Activated naive CD4-positive, alpha-beta T cell treated with anti-CD3 and anti-CD28 coated beads, Interleukin-2, amount 10 ng/mL, durations not matched to agents 7 days and 5 days (primary cell): ENCODE results near the gene SS18.
A peak's percentile ranks its signal among the peaks of the same experiment; 100 is the strongest.

Experiments
- CTCF ChIA-PET: fragments of 350-600 bp; sonication (Branson Sonifier 250); formaldehyde crosslinking; loops from one replicate; lab custom pipeline; 2021; ENCODE audit warnings: antibody characterized with exemption; lab: Charles Lee
- DNase-seq: peaks from one replicate; pipeline ENCODE4 v3.0.0-alpha.2; 2020
- H3K27ac Mint-ChIP-seq: one replicate; pipeline ENCODE4 v1.8.0; 2021; ENCODE audit warnings: mild to moderate bottlenecking, moderate library complexity, mixed read lengths
- H3K27me3 Mint-ChIP-seq: one replicate; pipeline ENCODE4 v1.8.0; 2021; ENCODE audit warnings: mild to moderate bottlenecking, mixed read lengths
- H3K36me3 Mint-ChIP-seq: one replicate; pipeline ENCODE4 v1.8.0; 2021; ENCODE audit warnings: mixed read lengths
- H3K4me1 Mint-ChIP-seq: one replicate; pipeline ENCODE4 v1.8.0; 2021; ENCODE audit warnings: mixed read lengths
- H3K4me3 Mint-ChIP-seq: one replicate; pipeline ENCODE4 v1.8.0; 2021; ENCODE audit warnings: mild to moderate bottlenecking, moderate library complexity, mixed read lengths
- H3K9me3 Mint-ChIP-seq: one replicate; pipeline ENCODE4 v1.8.0; 2021; ENCODE audit warnings: mixed read lengths

The SS18 gene

DNA sequence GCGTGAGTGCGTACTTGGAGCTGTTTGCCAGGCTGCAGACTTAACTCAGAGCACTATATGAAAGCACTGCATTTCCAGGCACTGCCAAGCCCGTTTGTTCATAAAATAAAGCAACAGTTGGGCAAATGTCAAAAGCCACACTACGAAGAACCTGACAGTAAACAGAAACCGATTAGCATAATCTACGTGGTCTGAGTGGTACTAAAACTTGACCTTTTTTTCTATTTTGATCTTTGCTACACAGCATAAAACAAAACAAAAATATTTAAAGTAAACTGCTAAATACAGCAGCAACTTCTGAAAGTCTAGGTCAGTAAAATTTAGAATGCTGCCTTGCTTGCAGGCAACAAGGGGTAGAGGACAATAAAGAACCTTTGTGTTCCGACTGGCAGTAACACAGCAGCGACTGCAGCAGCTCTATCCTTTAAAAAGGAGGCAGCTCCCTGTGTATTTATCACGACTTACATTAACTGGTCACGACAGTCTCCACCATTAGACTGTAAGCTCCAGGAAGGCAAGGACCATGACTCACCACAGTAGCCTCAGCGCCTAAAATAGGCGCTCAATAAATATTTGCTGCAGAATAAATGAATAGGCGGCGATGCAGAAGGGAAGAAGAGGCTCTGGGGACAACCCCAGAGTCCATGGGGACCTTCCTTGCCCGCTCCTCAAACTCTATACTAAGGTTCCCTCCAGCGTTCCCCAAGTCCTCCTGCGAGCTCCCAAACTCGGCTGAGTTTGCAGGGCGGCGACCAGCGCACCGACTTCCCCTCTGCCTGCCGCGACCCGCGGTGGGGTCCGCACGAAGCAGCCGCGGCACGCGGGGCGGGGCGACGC lies 902 bp downstream of the SS18 start:
- DNase-seq, result peak; percentile 22
- Mint-ChIP-seq H3K9me3 (no peaks in the 10 kb centered on the region), H3K4me3 (peak overlapping the region; percentile 93), H3K27me3 (peaks cover 6% of the 10 kb centered on the region), H3K27ac (peak overlapping the region; percentile 97), H3K36me3 (peaks cover 24% of the 10 kb centered on the region), H3K4me1 (peaks cover 39% of the 10 kb centered on the region)
- CTCF ChIA-PET, result interaction anchor here (0.6 to 1.3 kb wide), 2 partner anchors 69 to 222 kb away, joined by 3 to 4 read pairs; no protein-coding TSS in a partner anchor

DNA sequence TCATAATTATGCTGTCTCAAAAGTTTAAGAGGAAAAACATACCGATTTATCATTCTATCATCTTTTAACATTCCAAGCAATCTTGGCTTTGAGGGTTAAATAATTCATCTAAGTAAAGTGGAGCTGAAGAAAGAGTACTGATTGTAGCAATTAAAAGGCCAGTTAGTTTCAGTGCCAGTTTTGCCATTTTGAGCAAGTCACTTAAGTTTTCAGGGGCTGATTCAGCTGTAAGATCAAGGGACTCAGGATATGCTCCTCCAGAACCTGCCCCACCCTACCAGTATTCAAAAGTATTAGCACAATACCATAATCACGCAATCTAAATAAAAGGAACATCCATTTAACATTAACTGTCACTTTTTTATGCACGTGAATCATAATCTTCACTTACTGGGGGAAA lies 1.9 kb downstream of the SS18 start:
- H3K4me1 Mint-ChIP-seq, result peaks cover 39% of the 10 kb centered on the region
- CTCF ChIA-PET, result interaction anchor here (0.9 kb wide), 1 partner anchor 296 kb away, joined by 3 read pairs; no protein-coding TSS in a partner anchor
- peaks cover 32% of the 10 kb centered on the region for H3K36me3 Mint-ChIP-seq
- H3K27ac Mint-ChIP-seq, result peak overlapping the region; percentile 3
- H3K27me3 Mint-ChIP-seq, result peaks cover 6% of the 10 kb centered on the region
- H3K9me3 Mint-ChIP-seq, result no peaks in the 10 kb centered on the region
- no peak for DNase-seq
- peak overlapping the region; percentile 93 for H3K4me3 Mint-ChIP-seq

GRCh38 chr18:26086959-26087358 lies 3.5 kb downstream of the SS18 start:
- Mint-ChIP-seq H3K36me3 (peaks cover 44% of the 10 kb centered on the region), H3K4me3 (no peak overlapping the region), H3K27ac (no peak overlapping the region), H3K4me1 (peaks cover 39% of the 10 kb centered on the region), H3K27me3 (peaks cover 6% of the 10 kb centered on the region), H3K9me3 (no peaks in the 10 kb centered on the region)
- no peak for DNase-seq
- CTCF ChIA-PET, result no interaction called here

DNA sequence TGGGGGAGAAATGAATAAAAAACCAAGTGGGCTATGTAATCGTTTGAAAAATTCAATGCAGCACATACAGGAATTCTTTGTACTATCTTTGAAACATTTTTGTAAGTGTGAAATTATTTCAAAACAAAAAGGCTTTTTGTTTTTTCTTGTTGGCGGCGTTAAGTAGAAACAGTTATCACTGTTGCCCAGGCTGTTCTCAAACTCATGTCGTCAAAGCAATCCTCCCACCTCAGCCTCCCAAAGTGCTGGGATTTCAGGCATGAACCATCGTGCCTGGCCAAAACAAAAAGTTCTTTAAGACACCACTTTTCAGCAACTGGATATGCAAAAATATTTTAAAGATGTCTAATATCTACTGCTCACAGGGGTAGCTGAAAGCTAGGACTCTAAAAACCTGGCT lies 5.4 kb downstream of the SS18 start:
- no peak for DNase-seq
- Mint-ChIP-seq H3K27me3 (no peaks in the 10 kb centered on the region), H3K27ac (no peak overlapping the region), H3K9me3 (no peaks in the 10 kb centered on the region), H3K4me3 (no peak overlapping the region), H3K4me1 (peaks cover 38% of the 10 kb centered on the region), H3K36me3 (peaks cover 53% of the 10 kb centered on the region)
- CTCF ChIA-PET, result no interaction called here

DNA sequence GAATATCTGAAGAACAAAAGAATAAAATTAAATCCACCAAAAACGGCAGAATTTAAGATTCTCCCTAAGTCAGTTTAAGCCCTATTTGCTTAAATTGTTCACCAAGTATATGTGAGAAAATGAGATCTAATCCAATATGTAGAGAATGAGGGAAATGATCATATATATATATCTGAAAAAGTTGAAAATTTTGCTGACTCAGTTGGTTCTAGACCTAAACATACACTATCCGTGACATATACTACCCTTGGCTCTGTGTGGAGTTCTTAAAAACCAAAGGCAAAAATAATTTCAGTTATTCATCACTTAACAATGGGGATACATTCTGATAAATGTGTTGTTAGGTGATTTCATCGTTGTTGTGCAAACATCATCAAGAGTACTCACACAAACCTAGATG lies 7.3 kb downstream of the SS18 start:
- Mint-ChIP-seq H3K27me3 (no peaks in the 10 kb centered on the region), H3K27ac (no peak overlapping the region), H3K36me3 (peaks cover 52% of the 10 kb centered on the region), H3K4me3 (no peak overlapping the region), H3K4me1 (peaks cover 23% of the 10 kb centered on the region), H3K9me3 (no peaks in the 10 kb centered on the region)
- CTCF ChIA-PET, result no interaction called here
- no peak for DNase-seq

GRCh38 chr18:26082475-26082874 lies 7.9 kb downstream of the SS18 start:
- peaks cover 56% of the 10 kb centered on the region for H3K36me3 Mint-ChIP-seq
- H3K27ac Mint-ChIP-seq, result no peak overlapping the region
- H3K4me3 Mint-ChIP-seq, result no peak overlapping the region
- H3K9me3 Mint-ChIP-seq, result no peaks in the 10 kb centered on the region
- H3K4me1 Mint-ChIP-seq, result peaks cover 17% of the 10 kb centered on the region
- no peaks in the 10 kb centered on the region for H3K27me3 Mint-ChIP-seq
- DNase-seq, result no peak
- CTCF ChIA-PET, result no interaction called here

GRCh38 chr18:26074246-26074645 lies 16.2 kb downstream of the SS18 start:
- Mint-ChIP-seq H3K27me3 (no peaks in the 10 kb centered on the region), H3K4me1 (no peaks in the 10 kb centered on the region), H3K4me3 (no peak overlapping the region), H3K36me3 (peaks cover 64% of the 10 kb centered on the region), H3K27ac (no peak overlapping the region), H3K9me3 (peaks cover 4% of the 10 kb centered on the region)
- DNase-seq, result no peak
- CTCF ChIA-PET, result no interaction called here

DNA sequence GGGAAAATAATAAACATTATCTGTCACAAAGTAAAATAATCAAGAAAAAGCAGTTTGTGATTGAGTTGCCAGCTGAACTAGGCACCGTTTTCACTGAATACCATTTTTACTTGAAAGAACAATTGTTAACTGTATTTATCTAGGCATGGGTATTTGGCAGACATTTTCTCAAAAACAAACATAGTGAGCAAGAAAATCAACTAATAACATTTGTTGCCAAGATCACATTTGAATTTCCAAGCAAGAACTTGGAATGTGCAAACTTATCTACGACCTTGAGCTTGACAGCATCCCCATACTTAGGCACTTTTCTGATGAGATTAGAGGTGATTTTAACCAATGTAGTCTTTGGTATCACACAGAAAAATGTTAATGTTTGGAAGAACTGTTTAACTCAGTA lies 16.7 kb downstream of the SS18 start:
- DNase-seq, result no peak
- CTCF ChIA-PET, result no interaction called here
- Mint-ChIP-seq H3K27me3 (no peaks in the 10 kb centered on the region), H3K9me3 (peaks cover 4% of the 10 kb centered on the region), H3K4me3 (no peak overlapping the region), H3K36me3 (peaks cover 65% of the 10 kb centered on the region), H3K4me1 (no peaks in the 10 kb centered on the region), H3K27ac (no peak overlapping the region)

DNA sequence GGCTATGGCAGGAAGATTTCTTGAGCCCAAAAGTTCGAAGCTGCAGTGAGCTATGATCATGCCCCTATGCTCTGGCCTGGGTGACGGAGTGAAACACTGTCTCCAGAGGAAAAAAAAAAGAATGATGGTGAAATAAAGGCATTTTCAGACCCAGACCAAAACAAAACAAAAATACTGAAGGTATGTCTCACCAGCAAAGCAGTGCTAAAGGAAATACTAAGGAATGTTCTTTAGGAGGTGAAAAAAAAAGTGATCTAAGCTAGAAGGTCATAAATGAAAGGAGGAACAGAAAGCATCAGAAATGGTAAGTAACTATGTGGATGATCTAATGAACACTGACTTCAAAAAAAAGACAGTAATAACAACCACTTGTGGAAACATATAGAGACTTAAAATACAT lies 18.7 kb downstream of the SS18 start:
- CTCF ChIA-PET, result no interaction called here
- H3K36me3 Mint-ChIP-seq, result peaks cover 65% of the 10 kb centered on the region
- H3K27me3 Mint-ChIP-seq, result no peaks in the 10 kb centered on the region
- H3K9me3 Mint-ChIP-seq, result peaks cover 4% of the 10 kb centered on the region
- no peak overlapping the region for H3K4me3 Mint-ChIP-seq
- no peak overlapping the region for H3K27ac Mint-ChIP-seq
- DNase-seq, result no peak
- H3K4me1 Mint-ChIP-seq, result peaks cover 7% of the 10 kb centered on the region

- Mint-ChIP-seq H3K36me3 (peaks cover 67% of the 10 kb centered on the region), H3K27me3 (no peaks in the 10 kb centered on the region), H3K9me3 (peaks cover 4% of the 10 kb centered on the region), H3K27ac (no peak overlapping the region), H3K4me1 (peaks cover 7% of the 10 kb centered on the region), H3K4me3 (no peak overlapping the region)
- no peak for DNase-seq
- CTCF ChIA-PET, result interaction anchor here (1.0 kb wide), 1 partner anchor 313 kb away, joined by 3 read pairs; no protein-coding TSS in a partner anchor
Measured at GRCh38 chr18:26071020-26071419, 19.4 kb downstream of the SS18 start.

- no peak overlapping the region for H3K27ac Mint-ChIP-seq
- no peaks in the 10 kb centered on the region for H3K27me3 Mint-ChIP-seq
- H3K4me1 Mint-ChIP-seq, result no peaks in the 10 kb centered on the region
- H3K9me3 Mint-ChIP-seq, result no peaks in the 10 kb centered on the region
- no peak overlapping the region for H3K4me3 Mint-ChIP-seq
- no peak for DNase-seq
- H3K36me3 Mint-ChIP-seq, result peaks cover 34% of the 10 kb centered on the region
- CTCF ChIA-PET, result no interaction called here
Measured at GRCh38 chr18:26059357-26059756, 31.1 kb downstream of the SS18 start.

GRCh38 chr18:26057344-26057773 lies 33.1 kb downstream of the SS18 start:
- no peak for DNase-seq
- no peak overlapping the region for H3K4me3 Mint-ChIP-seq
- CTCF ChIA-PET, result no interaction called here
- H3K4me1 Mint-ChIP-seq, result no peaks in the 10 kb centered on the region
- no peaks in the 10 kb centered on the region for H3K27me3 Mint-ChIP-seq
- H3K36me3 Mint-ChIP-seq, result peaks cover 43% of the 10 kb centered on the region
- H3K9me3 Mint-ChIP-seq, result no peaks in the 10 kb centered on the region
- no peak overlapping the region for H3K27ac Mint-ChIP-seq

DNA sequence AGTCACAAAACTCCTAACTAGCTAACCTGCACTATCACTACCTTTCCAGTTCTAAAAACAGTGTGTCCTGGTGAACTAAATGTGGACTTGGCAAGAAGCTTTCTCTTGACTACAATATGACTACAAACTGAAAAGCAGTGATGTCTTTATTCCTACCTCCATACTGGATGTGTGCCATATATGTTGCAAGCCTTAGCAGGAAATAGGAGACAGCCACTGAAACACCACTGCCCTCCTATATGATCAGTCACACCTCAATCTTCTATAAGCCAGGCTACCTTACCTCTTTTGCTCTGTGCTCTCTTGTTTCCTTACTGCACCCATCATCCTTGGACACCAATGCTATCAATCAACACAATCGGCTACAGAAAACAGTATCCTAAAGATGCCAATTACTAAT lies 34.1 kb downstream of the SS18 start:
- peaks cover 44% of the 10 kb centered on the region for H3K36me3 Mint-ChIP-seq
- CTCF ChIA-PET, result interaction anchor here (0.6 kb wide), 1 partner anchor 91 kb away, joined by 3 read pairs; no protein-coding TSS in a partner anchor
- H3K27me3 Mint-ChIP-seq, result no peaks in the 10 kb centered on the region
- no peak overlapping the region for H3K4me3 Mint-ChIP-seq
- H3K9me3 Mint-ChIP-seq, result no peaks in the 10 kb centered on the region
- no peak for DNase-seq
- H3K27ac Mint-ChIP-seq, result no peak overlapping the region
- H3K4me1 Mint-ChIP-seq, result no peaks in the 10 kb centered on the region

- H3K27me3 Mint-ChIP-seq, result no peaks in the 10 kb centered on the region
- DNase-seq, result no peak
- peaks cover 3% of the 10 kb centered on the region for H3K4me1 Mint-ChIP-seq
- CTCF ChIA-PET, result interaction anchor here (1.6 kb wide), 1 partner anchor 331 kb away, joined by 5 read pairs; no protein-coding TSS in a partner anchor
- no peaks in the 10 kb centered on the region for H3K9me3 Mint-ChIP-seq
- H3K4me3 Mint-ChIP-seq, result no peak overlapping the region
- H3K27ac Mint-ChIP-seq, result no peak overlapping the region
- peaks cover 33% of the 10 kb centered on the region for H3K36me3 Mint-ChIP-seq
Measured at GRCh38 chr18:26052505-26052904, 37.9 kb downstream of the SS18 start.

DNA sequence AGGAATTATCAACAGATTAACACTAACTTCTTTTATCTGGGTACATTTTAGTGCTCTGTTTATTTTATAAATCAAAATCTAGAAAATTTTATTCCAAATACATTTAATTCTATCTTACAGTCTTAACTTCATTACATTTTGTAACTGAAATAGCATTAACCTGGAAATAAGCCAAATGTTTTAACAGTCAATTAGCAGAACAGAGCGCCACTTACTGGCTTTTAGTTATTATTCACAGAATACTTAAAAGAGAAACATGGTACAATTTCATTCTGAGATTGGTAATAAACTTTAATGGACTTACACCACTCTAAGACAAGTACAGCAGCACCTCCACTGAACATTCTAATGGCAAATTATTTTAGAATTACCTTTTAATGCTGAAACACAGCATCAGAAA lies 38.6 kb downstream of the SS18 start:
- Mint-ChIP-seq H3K36me3 (peaks cover 33% of the 10 kb centered on the region), H3K27ac (no peak overlapping the region), H3K27me3 (no peaks in the 10 kb centered on the region), H3K4me3 (no peak overlapping the region), H3K4me1 (peaks cover 3% of the 10 kb centered on the region), H3K9me3 (no peaks in the 10 kb centered on the region)
- CTCF ChIA-PET, result no interaction called here
- no peak for DNase-seq
